GM12891 (cell line): Measurements from ENCODE around the gene GCK.

Experiments
- POLR2A ChIP-seq: IDR thresholded peaks from 2 replicates; pipeline ENCODE4 v1.6.1; 2011; ENCODE audit warnings: low read depth, low read length, control low read depth
- POLR2AphosphoS5 ChIP-seq: IDR thresholded peaks from 2 replicates; pipeline ENCODE4 v1.6.1; 2011; ENCODE audit warnings: low read depth, low read length, control low read depth
- TAF1 ChIP-seq: IDR thresholded peaks from 2 replicates; pipeline ENCODE4 v1.6.1; 2011; ENCODE audit warnings: low read depth, low read length, control low read depth

DNA sequence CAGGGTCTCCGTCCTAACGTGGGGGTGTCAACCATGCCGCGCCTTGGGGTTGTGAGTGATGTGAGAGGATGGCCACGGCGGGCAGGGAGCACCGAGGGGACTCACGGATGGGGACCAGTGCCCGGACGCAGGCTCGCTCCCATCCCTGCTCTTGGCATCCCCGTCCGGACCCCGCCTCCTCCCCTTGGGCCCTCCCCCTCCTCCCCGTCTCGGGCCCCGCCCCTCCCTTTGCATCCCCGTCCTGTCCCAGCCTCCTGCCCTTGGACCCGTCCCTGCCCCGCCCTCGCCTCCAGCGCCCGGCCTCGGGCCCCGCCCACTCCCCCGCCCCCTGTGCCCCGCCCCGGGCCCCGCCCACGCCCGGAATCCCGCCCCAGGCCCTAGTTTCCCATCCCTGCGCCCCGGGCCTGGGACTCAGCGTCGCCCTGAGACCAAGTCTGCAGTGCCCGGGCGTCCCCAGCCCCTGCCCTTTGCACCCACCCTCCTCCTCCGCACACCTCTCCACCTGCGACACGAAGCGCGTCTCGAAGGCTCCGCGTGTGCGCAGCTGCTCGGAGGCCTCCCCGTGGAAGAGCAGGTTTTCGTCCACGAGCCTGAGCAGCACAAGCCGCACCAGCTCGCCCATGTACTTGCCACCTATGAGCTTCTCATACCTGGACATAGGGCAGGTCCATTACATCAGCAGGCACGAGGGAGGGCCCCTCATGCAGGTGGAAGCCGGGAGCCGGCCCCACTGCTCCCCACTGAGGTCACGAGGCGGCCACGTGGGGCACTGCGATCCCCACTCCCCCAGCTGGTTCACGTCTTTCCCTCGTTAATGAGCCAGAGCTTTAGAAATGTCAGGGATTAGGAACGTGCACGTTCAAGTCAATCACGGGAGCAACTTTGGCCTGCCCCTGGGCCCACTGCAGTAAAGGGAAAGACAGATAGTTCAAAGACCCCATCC lies 43.0 kb downstream of the GCK start:
- TF ChIP-seq POLR2A: no peak
- no peak for TF ChIP-seq POLR2AphosphoS5
- no peak for TF ChIP-seq TAF1
